ENCODE data around the gene SH3YL1. TPM values are rescaled to one million over a fixed set of nuclear protein-coding genes. Genes with fewer than 3 reads are reported as not detected.

SH3YL1 gene
- total RNA-seq, 1 donor from 2014 or later, result 27.3 TPM

DNA sequence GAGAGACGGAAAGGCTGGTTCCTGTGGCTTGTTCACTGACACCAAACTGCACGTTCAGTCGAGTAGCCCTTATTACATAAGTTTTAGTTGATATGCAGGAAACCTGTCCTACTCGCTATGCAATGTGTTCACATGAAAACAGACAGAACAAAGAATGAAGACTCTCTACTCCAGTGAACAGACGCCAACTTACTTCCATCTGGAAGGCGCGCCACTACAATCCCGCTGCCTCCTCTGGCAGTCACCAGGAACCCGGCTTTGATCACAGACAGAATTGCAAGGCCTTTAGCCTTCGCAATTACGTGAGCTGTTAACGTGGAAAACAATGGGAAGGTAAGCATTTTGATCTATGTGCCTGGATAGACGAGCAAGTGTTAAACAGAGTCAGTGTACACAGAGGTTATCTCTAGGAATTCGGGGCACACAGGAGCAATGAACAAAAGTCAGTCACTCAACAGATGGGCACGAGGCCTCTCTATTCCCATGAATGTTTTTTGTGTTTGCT lies 14.2 kb downstream of the SH3YL1 start:
- H3K9me3 Mint-ChIP-seq (ENCODE audit: unreplicated experiment), result no peaks in the 10 kb centered on the region
- no peak overlapping the region for H3K4me3 Mint-ChIP-seq (ENCODE audit: unreplicated experiment)
- no peak overlapping the region for H3K9ac ChIP-seq (ENCODE audit: low read length)
- no peaks in the 10 kb centered on the region for H3K4me1 ChIP-seq (ENCODE audit: insufficient read depth, low read length)
- no peak for TF ChIP-seq EZH2 (IDR thresholded peaks at IDR 0.05; ENCODE audit: insufficient read depth, low read length)
- TF ChIP-seq, protein P1, sequence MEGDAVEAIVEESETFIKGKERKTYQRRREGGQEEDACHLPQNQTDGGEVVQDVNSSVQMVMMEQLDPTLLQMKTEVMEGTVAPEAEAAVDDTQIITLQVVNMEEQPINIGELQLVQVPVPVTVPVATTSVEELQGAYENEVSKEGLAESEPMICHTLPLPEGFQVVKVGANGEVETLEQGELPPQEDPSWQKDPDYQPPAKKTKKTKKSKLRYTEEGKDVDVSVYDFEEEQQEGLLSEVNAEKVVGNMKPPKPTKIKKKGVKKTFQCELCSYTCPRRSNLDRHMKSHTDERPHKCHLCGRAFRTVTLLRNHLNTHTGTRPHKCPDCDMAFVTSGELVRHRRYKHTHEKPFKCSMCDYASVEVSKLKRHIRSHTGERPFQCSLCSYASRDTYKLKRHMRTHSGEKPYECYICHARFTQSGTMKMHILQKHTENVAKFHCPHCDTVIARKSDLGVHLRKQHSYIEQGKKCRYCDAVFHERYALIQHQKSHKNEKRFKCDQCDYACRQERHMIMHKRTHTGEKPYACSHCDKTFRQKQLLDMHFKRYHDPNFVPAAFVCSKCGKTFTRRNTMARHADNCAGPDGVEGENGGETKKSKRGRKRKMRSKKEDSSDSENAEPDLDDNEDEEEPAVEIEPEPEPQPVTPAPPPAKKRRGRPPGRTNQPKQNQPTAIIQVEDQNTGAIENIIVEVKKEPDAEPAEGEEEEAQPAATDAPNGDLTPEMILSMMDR (IDR thresholded peaks at IDR 0.05; ENCODE audit: insufficient read depth, low read depth, low read length), result no peak
- no peaks in the 10 kb centered on the region for H3K79me2 ChIP-seq (ENCODE audit: insufficient read depth, low read length)
- DNase-seq (ENCODE audit: low read depth) (no peak), FAIRE-seq (no peak)
- H3K4me2 ChIP-seq (ENCODE audit: low read length), result no peak overlapping the region
- H3K27ac Mint-ChIP-seq (ENCODE audit: unreplicated experiment), result no peak overlapping the region
- no peaks in the 10 kb centered on the region for H3K27me3 ChIP-seq (ENCODE audit: insufficient read depth, low read length)
- H2AFZ ChIP-seq (ENCODE audit: low read depth, low read length), result no peak overlapping the region
- H3K27ac ChIP-seq (ENCODE audit: low read depth, low read length), result no peak overlapping the region
- peaks cover under 1% of the 10 kb centered on the region for H3K36me3 Mint-ChIP-seq (ENCODE audit: low read depth, unreplicated experiment)
- no peaks in the 10 kb centered on the region for H3K9me3 ChIP-seq (ENCODE audit: insufficient read depth, low read depth, low read length)
- no peaks in the 10 kb centered on the region for H3K4me1 Mint-ChIP-seq (ENCODE audit: low read depth, unreplicated experiment)
- no peaks in the 10 kb centered on the region for H3K27me3 Mint-ChIP-seq (ENCODE audit: low read depth, unreplicated experiment)
- no peak overlapping the region for H3K4me3 ChIP-seq (ENCODE audit: insufficient read depth, low read depth, low read length)
- no peaks in the 10 kb centered on the region for H4K20me1 ChIP-seq (ENCODE audit: insufficient read depth, low read length)
- H3K36me3 ChIP-seq (ENCODE audit: insufficient read depth, low read length), result peaks cover 4% of the 10 kb centered on the region

DNA sequence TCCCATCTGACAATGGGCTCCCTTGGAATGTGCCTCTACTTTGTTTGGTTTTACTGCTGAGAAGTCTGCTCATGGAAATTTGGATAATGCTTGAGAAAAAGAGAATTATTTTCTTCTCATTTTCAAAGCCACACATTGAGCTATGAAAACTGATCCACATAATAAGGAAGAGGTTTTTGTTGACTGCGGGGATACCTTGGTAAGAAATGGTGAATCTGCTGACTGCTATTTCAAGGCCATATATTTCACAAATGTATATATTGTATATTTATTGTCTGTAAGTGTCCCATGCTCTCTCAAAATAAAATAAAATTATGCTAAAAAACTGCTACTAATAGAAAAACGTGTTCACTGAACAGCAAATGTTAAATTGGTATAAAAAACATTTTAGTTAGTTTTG lies 15.1 kb downstream of the SH3YL1 start:
- Mint-ChIP-seq H3K27me3 (ENCODE audit: low read depth, unreplicated experiment) (no peaks in the 10 kb centered on the region), H3K9me3 (ENCODE audit: unreplicated experiment) (no peaks in the 10 kb centered on the region), H3K27ac (ENCODE audit: unreplicated experiment) (no peak overlapping the region), H3K36me3 (ENCODE audit: low read depth, unreplicated experiment) (peaks cover 4% of the 10 kb centered on the region), H3K4me3 (ENCODE audit: unreplicated experiment) (no peak overlapping the region), H3K4me1 (ENCODE audit: low read depth, unreplicated experiment) (no peaks in the 10 kb centered on the region)
- Histone ChIP-seq H3K4me3 (ENCODE audit: insufficient read depth, low read depth, low read length) (no peak overlapping the region), H3K4me1 (ENCODE audit: insufficient read depth, low read length) (no peaks in the 10 kb centered on the region), H3K36me3 (ENCODE audit: insufficient read depth, low read length) (peaks cover 4% of the 10 kb centered on the region), H3K9ac (ENCODE audit: low read length) (no peak overlapping the region), H4K20me1 (ENCODE audit: insufficient read depth, low read length) (no peaks in the 10 kb centered on the region), H2AFZ (ENCODE audit: low read depth, low read length) (no peak overlapping the region), H3K4me2 (ENCODE audit: low read length) (no peak overlapping the region), H3K79me2 (ENCODE audit: insufficient read depth, low read length) (no peaks in the 10 kb centered on the region), H3K27me3 (ENCODE audit: insufficient read depth, low read length) (no peaks in the 10 kb centered on the region), H3K27ac (ENCODE audit: low read depth, low read length) (no peak overlapping the region), H3K9me3 (ENCODE audit: insufficient read depth, low read depth, low read length) (no peaks in the 10 kb centered on the region)
- TF ChIP-seq, protein P1 (IDR thresholded peaks at IDR 0.05; ENCODE audit: insufficient read depth, low read depth, low read length), result no peak
- no peak for TF ChIP-seq EZH2 (IDR thresholded peaks at IDR 0.05; ENCODE audit: insufficient read depth, low read length)
- DNase-seq (ENCODE audit: low read depth) (no peak), FAIRE-seq (no peak)

DNA sequence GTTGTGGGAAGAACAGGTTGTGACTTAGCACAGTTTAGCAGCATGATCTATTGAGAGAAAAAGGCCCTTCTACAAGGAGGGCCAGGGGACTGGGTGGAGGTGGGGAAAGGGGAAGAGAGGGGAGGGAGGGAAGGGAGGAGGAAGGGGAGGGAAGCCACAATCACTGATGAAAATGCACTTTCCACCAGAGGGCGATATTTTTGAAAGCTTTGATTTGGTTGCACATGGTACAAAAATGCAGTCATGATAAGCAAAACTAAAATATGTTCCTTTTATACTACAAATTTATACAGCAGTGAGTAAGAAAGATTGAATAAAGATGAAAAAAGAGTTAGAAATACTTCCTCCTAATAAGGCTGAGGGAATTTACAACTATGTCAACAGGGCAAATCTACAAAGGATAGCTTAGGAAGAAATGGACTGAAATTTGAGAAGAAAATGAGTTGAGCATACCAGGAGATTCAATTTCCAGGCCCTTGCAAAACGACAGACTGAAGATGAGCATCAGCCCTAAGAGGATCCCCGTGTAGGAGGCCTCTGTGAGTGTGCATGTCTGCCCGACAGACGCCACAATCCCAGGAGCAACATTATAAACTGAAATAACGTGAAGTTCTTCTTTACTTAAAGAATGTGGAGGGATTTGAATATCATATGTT lies 17.2 kb downstream of the SH3YL1 start:
- peak overlapping the region; percentile 34 for H3K27ac Mint-ChIP-seq (ENCODE audit: unreplicated experiment)
- TF ChIP-seq, protein P1 (IDR thresholded peaks at IDR 0.05; ENCODE audit: insufficient read depth, low read depth, low read length), result peak; percentile 50
- TF ChIP-seq EZH2 (IDR thresholded peaks at IDR 0.05; ENCODE audit: insufficient read depth, low read length), result no peak
- Histone ChIP-seq H3K79me2 (ENCODE audit: insufficient read depth, low read length) (no peaks in the 10 kb centered on the region), H3K36me3 (ENCODE audit: insufficient read depth, low read length) (peaks cover 4% of the 10 kb centered on the region), H2AFZ (ENCODE audit: low read depth, low read length) (no peak overlapping the region), H3K4me2 (ENCODE audit: low read length) (no peak overlapping the region), H3K9me3 (ENCODE audit: insufficient read depth, low read depth, low read length) (no peaks in the 10 kb centered on the region), H4K20me1 (ENCODE audit: insufficient read depth, low read length) (no peaks in the 10 kb centered on the region), H3K4me1 (ENCODE audit: insufficient read depth, low read length) (no peaks in the 10 kb centered on the region), H3K27ac (ENCODE audit: low read depth, low read length) (no peak overlapping the region), H3K27me3 (ENCODE audit: insufficient read depth, low read length) (no peaks in the 10 kb centered on the region), H3K9ac (ENCODE audit: low read length) (no peak overlapping the region), H3K4me3 (ENCODE audit: insufficient read depth, low read depth, low read length) (no peak overlapping the region)
- H3K4me3 Mint-ChIP-seq (ENCODE audit: unreplicated experiment), result no peak overlapping the region
- H3K4me1 Mint-ChIP-seq (ENCODE audit: low read depth, unreplicated experiment), result no peaks in the 10 kb centered on the region
- DNase-seq (ENCODE audit: low read depth) (peak; percentile 55), FAIRE-seq (no peak)
- peaks cover 7% of the 10 kb centered on the region for H3K36me3 Mint-ChIP-seq (ENCODE audit: low read depth, unreplicated experiment)
- no peaks in the 10 kb centered on the region for H3K27me3 Mint-ChIP-seq (ENCODE audit: low read depth, unreplicated experiment)
- H3K9me3 Mint-ChIP-seq (ENCODE audit: unreplicated experiment), result no peaks in the 10 kb centered on the region
